GM12878 (cell line): ENCODE data around the gene BHLHA9. TPM values are rescaled to one million over a fixed set of nuclear protein-coding genes. Genes with fewer than 3 reads are reported as not detected.
A peak's percentile ranks its signal among the peaks of the same experiment; 100 is the strongest.
"Not testable (repeated sequence)": the region's sequence is repeated elsewhere in the genome, so short reads cannot be mapped to it uniquely, and the experiment has no call there.

Experiments used
- ATAC-seq: fragments of 200-7000 bp; cut with Tn5 transposase; 3 replicates; pipeline ENCODE4 v1.9.1; 2020; ENCODE audit warnings: mild to moderate bottlenecking, moderate library complexity
- BruUV-seq: library from RNA; stranded (reverse); fragments of 400-500 nt; replicated peaks from 2 replicates; lab custom pipeline; 2021; lab: Mats Ljungman, UMichigan
- CTCF ChIA-PET: fragments of 300-600 bp; sonication (Branson Sonifier 250); formaldehyde crosslinking; extraction: SDS; loops from one replicate; lab custom pipeline; 2021; ENCODE audit warnings: inconsistent platforms; lab: Yijun Ruan, JAX
- POLR2A ChIA-PET: fragments of 350-600 bp; formaldehyde crosslinking; extraction: SDS; loops from one replicate; lab custom pipeline; 2021; ENCODE audit warnings: inconsistent platforms; lab: Charles Lee
- RAD21 ChIA-PET: fragments of 300-600 bp; sonication (Branson Sonifier 250); formaldehyde crosslinking; loops from one replicate; lab custom pipeline; 2023; ENCODE audit warnings: antibody characterized with exemption; ENCODE audit not compliant: unreplicated experiment; lab: Charles Lee
- SMC1A ChIA-PET: fragments of 300-600 bp; sonication (Branson Sonifier 250); formaldehyde crosslinking; loops from one replicate; lab custom pipeline; 2023; ENCODE audit not compliant: unreplicated experiment, uncharacterized antibody; lab: Charles Lee
- DNase-seq: peaks from one replicate; pipeline ENCODE4 v3.0.0-alpha.2; 2011; ENCODE audit warnings: low read depth, low spot score
- FAIRE-seq: peaks from 3 replicates; lab custom pipeline; 2011; peaks lifted over from hg19 to GRCh38; lab: Jason Lieb, UNC
- H2AFZ ChIP-seq: 2 replicates; pipeline ENCODE4 v1.6.0; 2011; ENCODE audit warnings: low read depth, low read length, control low read depth; ENCODE audit not compliant: control insufficient read depth
- H3K27ac ChIP-seq: 2 replicates; pipeline ENCODE4 v1.5.1; 2011; ENCODE audit warnings: control low read depth; ENCODE audit not compliant: control insufficient read depth, insufficient read depth
- H3K27me3 ChIP-seq, 2 experiments: replicated peaks in 1 of 2; 2 replicates each; pipeline versions ENCODE4 v1.6.0 to v1.6.1; 2011; ENCODE audit warnings: low read length in 1 of 2; ENCODE audit not compliant: control insufficient read depth in 2 of 2, insufficient read depth in 2 of 2
- H3K36me3 ChIP-seq, 2 experiments: 2 replicates each; pipeline ENCODE4 v1.5.1; 2011; ENCODE audit warnings: low read length in 1 of 2; ENCODE audit not compliant: control insufficient read depth in 2 of 2, insufficient read depth in 2 of 2
- H3K4me1 ChIP-seq: 2 replicates; pipeline ENCODE4 v1.6.1; 2011; ENCODE audit warnings: mild to moderate bottlenecking, low read length, moderate library complexity, mixed read lengths; ENCODE audit not compliant: control insufficient read depth, insufficient read depth
- H3K4me2 ChIP-seq: 2 replicates; pipeline ENCODE4 v1.6.0; 2011; ENCODE audit warnings: control low read depth; ENCODE audit not compliant: control insufficient read depth, insufficient read depth
- H3K4me3 ChIP-seq: fragments of 200-600 bp; sonication (generic); 2 replicates; pipeline ENCODE4 v1.5.1; 2016
- H3K79me2 ChIP-seq: 2 replicates; pipeline ENCODE4 v1.6.0; 2011; ENCODE audit warnings: low read length; ENCODE audit not compliant: control insufficient read depth, insufficient read depth
- H3K9ac ChIP-seq: 2 replicates; pipeline ENCODE4 v1.8.0; 2011; ENCODE audit warnings: low read length, control low read depth, mixed read lengths; ENCODE audit not compliant: control insufficient read depth, insufficient read depth
- H3K9me3 ChIP-seq: replicated peaks from 3 replicates; pipeline ENCODE4 v1.5.1; 2011; ENCODE audit warnings: mild to moderate bottlenecking, low read length; ENCODE audit not compliant: control insufficient read depth, insufficient read depth
- H4K20me1 ChIP-seq: 2 replicates; pipeline ENCODE4 v1.6.0; 2011; ENCODE audit not compliant: control insufficient read depth, insufficient read depth
- JUND ChIP-seq: IDR thresholded peaks from 2 replicates; pipeline ENCODE4 v1.6.1; 2012; ENCODE audit warnings: low read depth, mild to moderate bottlenecking, low read length, improper control_type of control experiment, moderate library complexity
- WGBS: methylation state at CpG from one replicate; pipeline ENCODE4 v1.1.6; 2016; ENCODE audit warnings: low lambda C conversion rate; ENCODE audit not compliant: insufficient replicate concordance, insufficient coverage; ENCODE audit errors: missing lambda C conversion rate; 5-methylcytosine and 5-hydroxymethylcytosine counted together
- in situ Hi-C: fragments of 300-500 bp; cut with MboI; formaldehyde crosslinking; loops from 9 replicates; pipeline ENCODE4 v1.14.3; 2018; ENCODE audit warnings: mixed read lengths
- intact Hi-C: fragments of 100-400 bp; cut with micrococcal nuclease; formaldehyde crosslinking; loops from one replicate; pipeline ENCODE4 v1.14.2; 2022; ENCODE audit not compliant: unreplicated experiment
- polyA plus RNA-seq, 11 experiments: library from polyadenylated mRNA; depleted of rRNA in 4 of 11; unstranded in 6 of 11; stranded (reverse) in 5 of 11; fragments of >200 nt; fragmentation: Nextera tagmentation in 4 of 11; fragmentation: Illumina TruSeq in 1 of 11; extraction: Ambion mirVana in 4 of 11; extraction: Trizol in 1 of 11; gene quantifications; 1 replicate in 1 of 11; 2 replicates in 10 of 11; pipeline versions ENCODE4 v1.2.1 to v1.2.3, GENCODE V29; 2011 to 2016; ENCODE audit warnings: inconsistent platforms in 2 of 11, missing spikeins in 2 of 11, low read depth in 1 of 11
- total RNA-seq, 4 experiments: library from RNA; depleted of rRNA in 3 of 4; stranded (reverse); fragments of >200 nt in 3 of 4; fragmentation: Illumina TruSeq in 1 of 4; extraction: Trizol in 1 of 4; gene quantifications; 2 replicates each; pipeline versions ENCODE4 v1.2.1 to v1.2.3, GENCODE V29; 2013 to 2021
- TF ChIP-seq, protein P1 (sequence below): fragments of 450-650 bp; IDR thresholded peaks from 2 replicates; pipeline ENCODE4 v1.6.1; 2016; ENCODE audit warnings: mild to moderate bottlenecking
- TF ChIP-seq, protein P2 (sequence below): IDR thresholded peaks from 2 replicates; pipeline ENCODE4 v1.6.1; 2011; ENCODE audit warnings: low read depth, low read length, improper control_type of control experiment, borderline replicate concordance
- TF ChIP-seq, protein P3 (sequence below): IDR thresholded peaks from 2 replicates; pipeline ENCODE4 v1.6.1; 2011; ENCODE audit warnings: borderline replicate concordance, low read depth, mild to moderate bottlenecking, moderate library complexity, mixed read lengths, low read length; ENCODE audit not compliant: insufficient read depth; ENCODE audit errors: extremely low read length

Gene BHLHA9
- total and polyA plus RNA-seq, 10 of the 15 experiments (the other 5 are each of a cell fraction or from before 2014, with no cell fraction given), result not detected

DNA sequence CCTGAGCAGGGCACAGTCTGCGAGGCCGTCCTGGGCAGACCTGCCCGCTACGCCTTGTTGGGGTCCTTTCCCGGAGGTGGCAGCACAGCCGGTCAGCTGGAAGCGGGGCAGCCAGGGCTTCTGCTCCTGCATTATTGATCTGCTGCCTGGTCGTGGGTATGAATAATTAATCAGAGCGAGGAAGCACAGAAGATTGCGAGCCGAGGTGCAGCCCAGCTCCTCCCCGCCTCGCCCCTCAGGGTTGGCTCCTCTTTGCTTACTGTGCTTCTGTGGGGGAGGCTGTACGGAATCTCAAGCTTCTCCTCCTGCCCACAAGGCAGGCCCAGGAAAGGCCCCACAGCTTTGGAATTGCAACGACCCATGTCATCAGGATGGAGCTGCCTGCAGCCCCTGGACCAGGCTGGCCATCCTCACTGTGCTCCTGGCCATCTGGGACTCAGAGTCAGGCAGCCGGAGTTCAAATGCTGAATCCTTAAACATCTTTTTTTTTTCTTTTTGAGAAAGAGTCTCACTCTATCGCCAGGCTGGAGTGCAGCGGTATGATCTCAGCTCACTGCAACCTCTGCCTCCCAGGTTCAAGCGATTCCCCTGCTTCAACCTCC lies 34.8 kb downstream of the BHLHA9 start (continued):
- TF ChIP-seq, protein P1, sequence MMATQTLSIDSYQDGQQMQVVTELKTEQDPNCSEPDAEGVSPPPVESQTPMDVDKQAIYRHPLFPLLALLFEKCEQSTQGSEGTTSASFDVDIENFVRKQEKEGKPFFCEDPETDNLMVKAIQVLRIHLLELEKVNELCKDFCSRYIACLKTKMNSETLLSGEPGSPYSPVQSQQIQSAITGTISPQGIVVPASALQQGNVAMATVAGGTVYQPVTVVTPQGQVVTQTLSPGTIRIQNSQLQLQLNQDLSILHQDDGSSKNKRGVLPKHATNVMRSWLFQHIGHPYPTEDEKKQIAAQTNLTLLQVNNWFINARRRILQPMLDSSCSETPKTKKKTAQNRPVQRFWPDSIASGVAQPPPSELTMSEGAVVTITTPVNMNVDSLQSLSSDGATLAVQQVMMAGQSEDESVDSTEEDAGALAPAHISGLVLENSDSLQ, result no peak

DNA sequence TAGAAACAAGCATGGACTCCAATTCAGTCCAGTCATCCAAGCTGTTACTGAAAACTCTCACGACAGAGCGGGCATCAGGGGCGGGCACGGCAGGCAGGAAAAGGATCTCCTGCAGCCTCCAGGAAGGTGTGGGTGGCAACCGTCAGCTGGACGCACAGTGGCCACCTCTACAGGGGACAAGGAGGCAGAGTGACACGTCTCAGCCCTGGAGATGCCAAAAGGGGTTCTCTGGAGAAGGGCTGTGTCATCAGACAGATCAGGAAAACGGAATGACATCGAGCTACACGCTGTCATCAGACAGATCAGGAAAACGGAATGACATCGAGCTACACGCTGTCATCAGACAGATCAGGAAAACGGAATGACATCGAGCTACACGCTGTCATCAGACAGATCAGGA lies 37.6 kb downstream of the BHLHA9 start:
- BruUV-seq, H3K27ac ChIP-seq, H3K9ac ChIP-seq, FAIRE-seq, SMC1A ChIA-PET, RAD21 ChIA-PET, H3K27me3 ChIP-seq, DNase-seq, intact Hi-C loops, ATAC-seq, H2AFZ ChIP-seq, H3K4me1 ChIP-seq, H4K20me1 ChIP-seq, H3K36me3 ChIP-seq, POLR2A ChIA-PET, H3K4me3 ChIP-seq, H3K4me2 ChIP-seq, in situ Hi-C loops, H3K79me2 ChIP-seq, H3K9me3 ChIP-seq: not testable (repeated sequence)
- 63% methylated on average over 10 of the region's 16 CpGs for WGBS
- CTCF ChIA-PET, result interaction anchor here (1.5 kb wide), 1 partner anchor 25 kb away, joined by 4 read pairs; no protein-coding TSS in a partner anchor

DNA sequence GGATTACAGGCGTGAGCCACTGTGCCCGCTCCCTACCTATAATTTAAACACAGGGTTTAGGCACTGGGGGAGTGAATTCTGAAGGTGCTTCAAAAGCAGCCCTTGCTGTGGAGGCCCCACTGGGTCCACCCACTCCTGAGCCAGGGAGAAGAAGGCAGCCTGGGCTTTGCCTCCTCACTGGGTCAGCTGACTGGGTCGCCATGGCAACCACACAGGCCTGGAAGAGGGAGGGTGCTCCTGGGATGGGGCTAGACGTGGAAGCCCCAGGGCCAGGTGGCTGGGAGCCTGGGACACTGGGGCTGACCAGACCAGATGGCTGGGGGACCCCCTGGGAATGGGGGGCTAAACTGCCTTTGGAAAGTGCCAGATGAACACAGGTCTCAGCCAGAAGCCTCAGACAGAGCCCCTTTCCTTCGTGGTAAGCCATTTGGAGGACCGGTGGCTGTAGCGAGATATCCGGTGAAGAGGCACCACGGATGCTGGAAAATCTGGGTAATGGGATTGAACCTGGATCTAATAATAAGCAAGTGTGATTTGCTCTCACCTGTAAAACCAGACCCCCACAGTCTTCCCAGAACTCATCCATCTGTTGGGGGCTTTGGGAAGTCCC lies 42.1 kb downstream of the BHLHA9 start:
- Histone ChIP-seq H4K20me1 (no peaks in the 10 kb centered on the region), H3K4me2 (no peak overlapping the region), H3K36me3 (no peaks in the 10 kb centered on the region), H3K27me3 (no peaks in the 10 kb centered on the region; a peak in 1 of 4 replicates), H3K4me1 (no peaks in the 10 kb centered on the region), H3K27ac (no peak overlapping the region), H3K4me3 (no peak overlapping the region), H3K79me2 (no peaks in the 10 kb centered on the region), H3K9me3 (no peaks in the 10 kb centered on the region; the same call in 2 of the 3 replicates), H3K9ac (no peak overlapping the region), H2AFZ (no peak overlapping the region)
- ATAC-seq (no peak), FAIRE-seq (no peak), DNase-seq (no peak)
- in situ Hi-C loops (no loop called here), intact Hi-C loops (no loop called here)
- ChIA-PET CTCF (no interaction called here), RAD21 (no interaction called here), SMC1A (no interaction called here), POLR2A (no interaction called here)
- no TSS peak for BruUV-seq
- TF ChIP-seq, protein P2, sequence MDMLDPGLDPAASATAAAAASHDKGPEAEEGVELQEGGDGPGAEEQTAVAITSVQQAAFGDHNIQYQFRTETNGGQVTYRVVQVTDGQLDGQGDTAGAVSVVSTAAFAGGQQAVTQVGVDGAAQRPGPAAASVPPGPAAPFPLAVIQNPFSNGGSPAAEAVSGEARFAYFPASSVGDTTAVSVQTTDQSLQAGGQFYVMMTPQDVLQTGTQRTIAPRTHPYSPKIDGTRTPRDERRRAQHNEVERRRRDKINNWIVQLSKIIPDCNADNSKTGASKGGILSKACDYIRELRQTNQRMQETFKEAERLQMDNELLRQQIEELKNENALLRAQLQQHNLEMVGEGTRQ, result no peak
- TF ChIP-seq JUND, result no peak
- TF ChIP-seq, protein P3, sequence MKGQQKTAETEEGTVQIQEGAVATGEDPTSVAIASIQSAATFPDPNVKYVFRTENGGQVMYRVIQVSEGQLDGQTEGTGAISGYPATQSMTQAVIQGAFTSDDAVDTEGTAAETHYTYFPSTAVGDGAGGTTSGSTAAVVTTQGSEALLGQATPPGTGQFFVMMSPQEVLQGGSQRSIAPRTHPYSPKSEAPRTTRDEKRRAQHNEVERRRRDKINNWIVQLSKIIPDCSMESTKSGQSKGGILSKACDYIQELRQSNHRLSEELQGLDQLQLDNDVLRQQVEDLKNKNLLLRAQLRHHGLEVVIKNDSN, result peak; percentile 30
- 69% methylated on average over 9 of the region's 9 CpGs for WGBS
